CD4-positive, CD25-positive, alpha-beta regulatory T cell (primary cell): ENCODE measurements around the gene ALPK1. TPM values are rescaled to one million over a fixed set of nuclear protein-coding genes. Genes with fewer than 3 reads are reported as not detected.

Source experiments
- ATAC-seq, 2 donors: fragments of 150-1000 bp; cut with Tn5 transposase; one replicate each; pipeline ENCODE4 v1.10.0; 2021; ENCODE audit warnings: low read depth in 2 of 2, moderate number of reproducible peaks in 2 of 2, moderate library complexity in 1 of 2
- DNase-seq, 3 donors: peaks; one replicate each; pipeline versions ENCODE4 v3.0.0 to v3.0.0-alpha.2; 2012 to 2022; ENCODE audit warnings: mixed read lengths in 1 of 3
- H3K27ac ChIP-seq: one replicate; pipeline ENCODE4 v1.7.0; 2013; ENCODE audit warnings: mild to moderate bottlenecking, low read length; ENCODE audit not compliant: insufficient read depth, poor library complexity, severe bottlenecking
- H3K27me3 ChIP-seq: one replicate; pipeline ENCODE4 v1.7.0; 2013; ENCODE audit warnings: low read length; ENCODE audit not compliant: control insufficient read depth, insufficient read depth
- H3K36me3 ChIP-seq: one replicate; pipeline ENCODE4 v1.7.0; 2013; ENCODE audit warnings: mild to moderate bottlenecking, low read length, moderate library complexity; ENCODE audit not compliant: control insufficient read depth, insufficient read depth
- H3K4me1 ChIP-seq: 2 replicates; pipeline ENCODE4 v1.7.0; 2013; ENCODE audit warnings: mild to moderate bottlenecking, low read length; ENCODE audit not compliant: insufficient read depth, control insufficient read depth, poor library complexity, severe bottlenecking
- H3K4me3 ChIP-seq: one replicate; pipeline ENCODE4 v1.7.0; 2013; ENCODE audit warnings: low read depth, mild to moderate bottlenecking, low read length, moderate library complexity
- H3K9me3 ChIP-seq, 2 experiments: 1 replicate in 1 of 2; 2 replicates in 1 of 2; pipeline ENCODE4 v1.7.0; 2013; ENCODE audit warnings: low read length in 2 of 2, mild to moderate bottlenecking in 1 of 2, moderate library complexity in 1 of 2; ENCODE audit not compliant: control insufficient read depth in 2 of 2
- H3K27ac Mint-ChIP-seq, 3 donors: one replicate each; pipeline ENCODE4 v1.8.0; 2020 to 2022; ENCODE audit warnings: mild to moderate bottlenecking in 3 of 3, mixed read lengths in 3 of 3, moderate library complexity in 2 of 3
- H3K27me3 Mint-ChIP-seq: one replicate; pipeline ENCODE4 v1.8.0; 2022; ENCODE audit warnings: mild to moderate bottlenecking, mixed read lengths
- H3K36me3 Mint-ChIP-seq: one replicate; pipeline ENCODE4 v1.8.0; 2020; ENCODE audit warnings: mixed read lengths
- H3K4me1 Mint-ChIP-seq, 4 donors: one replicate each; pipeline ENCODE4 v1.8.0; 2020 to 2022; ENCODE audit warnings: mixed read lengths in 4 of 4, mild to moderate bottlenecking in 1 of 4
- H3K4me3 Mint-ChIP-seq, 4 donors: one replicate each; pipeline ENCODE4 v1.8.0; 2020 to 2022; ENCODE audit warnings: mild to moderate bottlenecking in 4 of 4, mixed read lengths in 4 of 4, moderate library complexity in 3 of 4
- H3K9me3 Mint-ChIP-seq, 7 donors: one replicate each; pipeline ENCODE4 v1.8.0; 2020 to 2022; ENCODE audit warnings: mixed read lengths in 7 of 7, mild to moderate bottlenecking in 3 of 7, moderate library complexity in 2 of 7
- polyA plus RNA-seq, 4 donors: library from polyadenylated mRNA; unstranded; fragments of 300-500 nt; fragmentation: Illumina TruSeq; gene quantifications; one replicate each; pipeline ENCODE4 v1.2.3, GENCODE V29; 2021
- total RNA-seq: library from RNA; stranded (reverse); gene quantifications from one replicate; pipeline ENCODE4 v1.2.3, GENCODE V29; 2022

ALPK1 gene
- total and polyA plus RNA-seq, 5 donors from 2014 or later: 0.23 to 6.2 (median 1.1) TPM

DNA sequence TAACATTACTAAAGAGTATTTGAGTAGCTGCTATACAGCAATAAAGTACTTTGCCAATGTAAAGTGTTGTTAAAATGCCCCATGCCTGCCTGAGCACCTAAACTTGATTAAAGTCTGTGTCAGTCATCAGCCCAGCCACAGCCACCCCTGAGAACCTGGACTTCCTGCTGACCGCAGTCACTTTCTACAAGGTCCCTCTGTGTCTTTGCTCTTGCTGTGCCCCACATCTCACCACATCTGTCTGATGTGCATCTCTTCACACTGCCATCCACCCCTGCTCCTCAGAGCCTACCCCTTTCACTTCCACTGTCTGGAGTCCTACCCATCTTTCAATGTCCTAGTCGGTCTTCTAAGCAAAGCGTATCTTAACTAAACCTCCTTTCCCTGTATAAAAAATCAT, 25.7 kb downstream of the ALPK1 start:
- no peaks in the 10 kb centered on the region for H3K27me3 ChIP-seq
- Mint-ChIP-seq H3K27me3 (peaks cover 28% of the 10 kb centered on the region), H3K27ac (no peak overlapping the region), H3K36me3 (peaks cover 4% of the 10 kb centered on the region), H3K9me3 (peaks cover 0 to 2% (median 0%) of the 10 kb centered on the region in 7 donors), H3K4me3 (no peak overlapping the region), H3K4me1 (peaks cover 3 to 14% (median 12%) of the 10 kb centered on the region in 4 donors)
- ATAC-seq (no peak), DNase-seq (no peak)
- no peaks in the 10 kb centered on the region for H3K9me3 ChIP-seq
- H3K4me3 ChIP-seq: no peak overlapping the region
- H3K27ac ChIP-seq: no peak overlapping the region
- H3K36me3 ChIP-seq: no peaks in the 10 kb centered on the region
- peaks cover 8% of the 10 kb centered on the region for H3K4me1 ChIP-seq

- H3K27ac ChIP-seq: no peak overlapping the region
- DNase-seq: no peak
- peaks cover 8% of the 10 kb centered on the region for H3K4me1 ChIP-seq
- Mint-ChIP-seq H3K9me3 (peaks cover 0 to 1% (median 0%) of the 10 kb centered on the region in 7 donors), H3K4me3 (no peak overlapping the region), H3K27me3 (peaks cover 16% of the 10 kb centered on the region), H3K27ac (peak overlapping the region in 1 of 3 donors; percentile 86), H3K4me1 (peaks cover 5 to 14% (median 9%) of the 10 kb centered on the region in 4 donors), H3K36me3 (peaks cover 4% of the 10 kb centered on the region)
- no peaks in the 10 kb centered on the region for H3K27me3 ChIP-seq
- no peak overlapping the region for H3K4me3 ChIP-seq
- no peaks in the 10 kb centered on the region for H3K36me3 ChIP-seq
- no peaks in the 10 kb centered on the region for H3K9me3 ChIP-seq
- ATAC-seq: no peak
These were observed 28.4 kb downstream of the ALPK1 start for GRCh38 chr4:112325530-112325929.

- no peaks in the 10 kb centered on the region for H3K9me3 Mint-ChIP-seq
- H3K4me3 Mint-ChIP-seq: peak overlapping the region in 2 of 4 donors; percentile 49 to 52
- Histone ChIP-seq H3K4me1 (no peaks in the 10 kb centered on the region), H3K4me3 (peak overlapping the region; percentile 46), H3K36me3 (no peaks in the 10 kb centered on the region), H3K27me3 (no peaks in the 10 kb centered on the region), H3K9me3 (no peaks in the 10 kb centered on the region), H3K27ac (no peak overlapping the region)
- peaks cover 0 to 5% (median 0%) of the 10 kb centered on the region in 4 donors for H3K4me1 Mint-ChIP-seq
- DNase-seq: peak in 2 of 3 donors; percentile 58 to 78
- peaks cover 4% of the 10 kb centered on the region for H3K36me3 Mint-ChIP-seq
- peak overlapping the region in 1 of 3 donors; percentile 55 for H3K27ac Mint-ChIP-seq
- no peaks in the 10 kb centered on the region for H3K27me3 Mint-ChIP-seq
- ATAC-seq: peak; percentile 55 to 58
These were observed 31.0 kb downstream of the ALPK1 start for GRCh38 chr4:112327965-112328733.

DNA sequence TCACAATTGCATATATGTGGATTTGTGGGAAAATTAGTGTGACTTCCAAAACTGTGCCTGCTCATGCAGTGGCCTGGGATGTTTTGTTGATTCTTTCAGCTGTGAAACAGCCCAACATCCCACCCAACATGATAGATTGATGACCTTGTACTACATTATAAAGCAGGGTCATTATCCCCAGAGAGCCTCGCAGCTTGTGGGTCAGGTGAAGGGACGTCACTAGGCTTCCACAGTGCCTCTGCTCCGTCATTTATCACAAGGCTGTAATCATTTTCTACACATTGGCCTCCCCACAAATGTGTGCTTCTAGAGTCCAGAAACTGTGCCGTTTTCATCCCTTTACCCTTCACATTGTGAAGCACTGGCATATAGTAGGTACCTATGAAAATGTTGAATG, 31.6 kb downstream of the ALPK1 start:
- H3K4me1 ChIP-seq: no peaks in the 10 kb centered on the region
- DNase-seq: no peak
- no peaks in the 10 kb centered on the region for H3K9me3 ChIP-seq
- H3K27me3 ChIP-seq: no peaks in the 10 kb centered on the region
- Mint-ChIP-seq H3K27me3 (no peaks in the 10 kb centered on the region), H3K4me1 (peaks cover 0 to 5% (median 0%) of the 10 kb centered on the region in 4 donors), H3K36me3 (peaks cover 4% of the 10 kb centered on the region), H3K4me3 (no peak overlapping the region), H3K9me3 (no peaks in the 10 kb centered on the region), H3K27ac (no peak overlapping the region)
- H3K27ac ChIP-seq: no peak overlapping the region
- ATAC-seq: no peak
- no peak overlapping the region for H3K4me3 ChIP-seq
- no peaks in the 10 kb centered on the region for H3K36me3 ChIP-seq

DNA sequence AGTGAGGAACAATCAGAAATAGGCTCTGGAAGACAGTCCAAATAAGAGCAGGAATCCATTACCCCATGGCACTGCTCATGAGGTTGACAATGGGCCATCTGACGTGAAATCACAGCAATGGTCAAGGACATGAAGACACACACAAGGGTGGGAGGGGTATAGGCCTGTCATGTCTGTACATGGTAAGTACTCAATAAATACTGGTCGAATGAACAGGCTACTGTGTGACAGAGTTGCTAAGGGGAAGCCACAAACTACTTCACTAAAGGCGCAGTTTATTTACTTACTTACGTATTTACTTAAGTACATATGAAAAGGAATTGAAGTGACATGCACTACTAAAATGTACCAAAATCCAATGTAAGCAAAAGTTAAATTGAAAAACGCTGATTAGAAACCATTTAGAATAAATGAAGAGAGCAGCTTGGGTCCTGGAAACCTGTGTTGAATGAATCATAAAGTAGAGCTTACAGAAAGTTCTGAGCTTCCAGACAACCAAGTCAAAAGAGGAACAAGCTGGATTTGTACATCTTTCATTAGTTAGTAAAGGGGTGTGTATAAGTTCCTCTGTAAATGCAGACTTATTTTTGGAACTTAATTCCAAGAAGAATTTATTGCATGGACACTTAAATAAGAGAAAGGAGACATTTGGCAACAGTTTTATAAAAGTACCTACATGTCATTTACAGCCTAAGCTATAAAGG, 32.7 kb downstream of the ALPK1 start:
- Mint-ChIP-seq H3K36me3 (peaks cover 4% of the 10 kb centered on the region), H3K9me3 (no peaks in the 10 kb centered on the region), H3K4me3 (no peak overlapping the region), H3K4me1 (peaks cover 0 to 5% (median 0%) of the 10 kb centered on the region in 4 donors), H3K27me3 (peaks cover 3% of the 10 kb centered on the region), H3K27ac (no peak overlapping the region)
- no peak overlapping the region for H3K4me3 ChIP-seq
- no peaks in the 10 kb centered on the region for H3K4me1 ChIP-seq
- DNase-seq (no peak), ATAC-seq (no peak)
- no peaks in the 10 kb centered on the region for H3K36me3 ChIP-seq
- H3K9me3 ChIP-seq: no peaks in the 10 kb centered on the region
- no peak overlapping the region for H3K27ac ChIP-seq
- no peaks in the 10 kb centered on the region for H3K27me3 ChIP-seq

DNA sequence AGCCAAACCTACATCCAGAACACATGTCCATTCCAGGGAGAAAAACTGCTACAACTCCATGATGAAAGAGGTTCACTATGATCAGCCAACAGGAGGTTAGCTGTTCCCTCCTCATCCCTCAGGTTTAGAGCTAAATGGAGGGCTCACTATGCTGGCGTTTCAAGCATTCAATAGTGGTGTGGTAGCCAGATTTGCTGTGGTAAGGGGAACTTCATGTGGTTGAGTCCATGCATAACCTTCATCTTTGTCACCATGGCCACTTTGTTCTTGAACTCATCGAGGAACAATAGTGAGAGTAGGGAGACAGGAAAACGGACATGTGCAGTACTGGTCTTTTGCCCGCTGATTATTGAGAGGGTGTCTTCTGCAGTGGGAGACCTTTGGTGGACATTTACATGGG, 33.8 kb downstream of the ALPK1 start:
- Mint-ChIP-seq H3K27ac (no peak overlapping the region), H3K4me3 (no peak overlapping the region), H3K27me3 (peaks cover 9% of the 10 kb centered on the region), H3K9me3 (no peaks in the 10 kb centered on the region), H3K36me3 (no peaks in the 10 kb centered on the region), H3K4me1 (peaks cover 0 to 5% (median 0%) of the 10 kb centered on the region in 4 donors)
- Histone ChIP-seq H3K4me1 (no peaks in the 10 kb centered on the region), H3K27me3 (no peaks in the 10 kb centered on the region), H3K9me3 (no peaks in the 10 kb centered on the region), H3K27ac (no peak overlapping the region), H3K4me3 (no peak overlapping the region), H3K36me3 (no peaks in the 10 kb centered on the region)
- DNase-seq (no peak), ATAC-seq (no peak)

DNA sequence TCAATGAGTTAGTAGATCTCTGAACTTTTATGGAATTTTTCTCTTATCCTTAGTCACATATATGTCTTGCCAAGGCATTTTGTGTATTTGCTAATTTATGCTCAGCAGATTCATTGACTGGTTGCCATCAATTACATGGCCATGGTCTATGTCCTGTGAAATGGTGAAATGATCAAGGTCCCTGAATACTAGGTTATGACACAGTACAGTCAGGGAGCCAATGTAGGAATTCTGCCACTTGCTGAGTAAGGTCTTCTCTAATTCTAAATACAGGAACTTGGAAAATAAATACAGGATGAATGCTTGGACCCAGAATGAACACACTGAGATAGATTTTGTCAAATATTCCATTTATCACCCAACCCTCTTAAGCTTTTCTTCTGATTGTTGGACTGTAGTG, 35.2 kb downstream of the ALPK1 start:
- no peaks in the 10 kb centered on the region for H3K36me3 Mint-ChIP-seq
- H3K4me1 ChIP-seq: no peaks in the 10 kb centered on the region
- H3K27me3 ChIP-seq: no peaks in the 10 kb centered on the region
- ATAC-seq: no peak
- H3K36me3 ChIP-seq: no peaks in the 10 kb centered on the region
- no peaks in the 10 kb centered on the region for H3K9me3 Mint-ChIP-seq
- peaks cover 0 to 5% (median 0%) of the 10 kb centered on the region in 4 donors for H3K4me1 Mint-ChIP-seq
- H3K27me3 Mint-ChIP-seq: peaks cover 9% of the 10 kb centered on the region
- DNase-seq: no peak
- H3K9me3 ChIP-seq: no peaks in the 10 kb centered on the region
- no peak overlapping the region for H3K4me3 Mint-ChIP-seq
- H3K27ac Mint-ChIP-seq: no peak overlapping the region
- no peak overlapping the region for H3K27ac ChIP-seq
- H3K4me3 ChIP-seq: no peak overlapping the region
